Measurements from ENCODE around the gene SYTL5.

The SYTL5 gene

GRCh38 chrX:38028300-38028699, 21.9 kb downstream of the SYTL5 start:
- DNase-seq (ENCODE audit: low read depth in 2 of 2) = no peak

DNA sequence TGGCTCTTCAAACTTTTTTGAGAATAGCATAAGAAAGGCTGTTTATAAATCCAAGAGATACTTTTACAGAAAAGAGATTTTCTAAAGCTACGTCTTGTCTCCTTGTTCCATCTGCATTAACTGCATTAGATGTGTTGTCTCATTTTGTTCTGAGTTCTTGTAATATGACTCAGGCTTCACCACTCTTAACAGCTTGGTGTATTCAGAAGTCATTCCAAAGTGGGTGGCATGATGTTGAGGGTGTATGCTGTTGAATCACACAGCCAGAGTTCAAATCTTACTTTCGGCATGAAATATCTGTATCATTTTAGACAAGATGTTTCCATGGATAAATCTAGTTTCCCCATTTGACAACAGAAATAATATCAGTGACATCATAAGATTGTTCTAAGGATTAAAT, 30.1 kb downstream of the SYTL5 start:
- no peak for DNase-seq (ENCODE audit: low read depth in 2 of 2)

DNA sequence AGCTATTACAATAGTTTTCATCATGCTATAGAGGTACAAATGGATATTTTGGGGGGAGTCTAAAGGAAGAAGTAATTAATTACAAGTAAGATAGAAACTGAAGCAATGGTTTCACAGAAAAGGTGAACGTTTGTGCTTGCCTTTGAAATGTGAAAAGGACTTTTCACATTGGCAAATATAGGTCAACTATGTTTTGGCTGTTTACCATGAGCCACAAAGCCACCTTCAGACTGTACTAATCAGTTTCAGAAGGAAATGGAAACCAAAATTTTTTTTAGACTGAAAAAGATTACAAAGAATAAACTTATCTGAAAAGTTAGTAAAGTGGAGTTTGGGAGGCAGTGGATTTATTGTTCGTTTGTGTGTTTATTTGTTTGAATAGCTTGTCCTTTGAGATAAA, 32.1 kb downstream of the SYTL5 start:
- no peak for DNase-seq (ENCODE audit: low read depth in 2 of 2)

- no peak for DNase-seq (ENCODE audit: low read depth in 2 of 2)
Observed at GRCh38 chrX:38041237-38041636, 34.9 kb downstream of the SYTL5 start.

GRCh38 chrX:38044701-38045100, 38.3 kb downstream of the SYTL5 start:
- DNase-seq (ENCODE audit: low read depth in 2 of 2) = no peak

DNA sequence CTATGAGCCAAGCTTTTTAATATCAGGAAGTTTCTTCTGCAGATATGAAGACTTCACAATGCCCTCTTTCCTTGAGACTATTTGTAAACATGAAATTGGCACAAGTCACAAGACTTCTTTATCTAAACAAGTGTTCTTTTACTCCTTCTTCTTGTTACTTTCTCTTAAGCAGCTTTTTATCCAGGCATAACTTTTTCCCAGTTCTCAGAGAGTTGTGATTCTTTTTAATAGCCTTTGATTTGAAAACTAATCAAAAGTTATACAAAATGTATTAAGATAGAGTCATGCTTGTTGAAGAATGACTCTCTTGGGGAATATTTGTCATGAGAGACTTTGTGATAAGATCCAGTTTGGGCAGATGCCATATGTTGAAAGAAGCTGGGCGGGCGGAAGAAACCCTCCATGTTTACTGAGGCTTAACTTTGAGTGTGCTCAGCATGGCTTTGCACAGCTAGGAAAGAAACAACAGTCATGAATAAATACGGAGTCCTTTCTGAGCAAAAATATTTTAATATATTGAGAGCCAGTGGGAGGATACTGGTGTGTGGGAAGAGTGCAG, 39.3 kb downstream of the SYTL5 start:
- no peak for DNase-seq (ENCODE audit: low read depth in 2 of 2)

GRCh38 chrX:38048886-38049285, 42.5 kb downstream of the SYTL5 start:
- no peak for DNase-seq (ENCODE audit: low read depth in 2 of 2)

- DNase-seq (ENCODE audit: low read depth in 2 of 2) = no peak
Observed at GRCh38 chrX:38050806-38051205, 44.5 kb downstream of the SYTL5 start.

DNA sequence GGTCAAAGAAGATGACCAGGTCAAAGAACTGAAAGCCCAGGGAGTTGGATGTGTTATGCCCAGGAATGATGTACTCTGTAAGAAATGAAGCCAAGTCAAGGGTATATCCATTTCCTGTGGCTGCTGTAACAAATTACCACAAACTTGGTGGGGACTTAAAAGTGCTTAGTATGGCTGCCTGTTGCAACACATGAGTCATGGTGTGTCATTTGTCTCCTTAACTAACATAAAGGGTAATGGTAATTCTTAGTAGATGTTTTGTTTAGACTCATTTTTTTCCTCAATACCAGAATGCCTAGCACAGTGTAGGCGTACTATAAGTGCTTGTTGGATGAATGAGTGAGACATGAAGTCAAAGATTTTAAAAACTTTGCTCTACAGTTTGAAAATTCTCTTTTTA, 45.7 kb downstream of the SYTL5 start:
- DNase-seq (ENCODE audit: low read depth in 2 of 2) = no peak

- DNase-seq (ENCODE audit: low read depth in 2 of 2) = no peak
Observed at GRCh38 chrX:38055170-38055847, 49.0 kb downstream of the SYTL5 start.

DNA sequence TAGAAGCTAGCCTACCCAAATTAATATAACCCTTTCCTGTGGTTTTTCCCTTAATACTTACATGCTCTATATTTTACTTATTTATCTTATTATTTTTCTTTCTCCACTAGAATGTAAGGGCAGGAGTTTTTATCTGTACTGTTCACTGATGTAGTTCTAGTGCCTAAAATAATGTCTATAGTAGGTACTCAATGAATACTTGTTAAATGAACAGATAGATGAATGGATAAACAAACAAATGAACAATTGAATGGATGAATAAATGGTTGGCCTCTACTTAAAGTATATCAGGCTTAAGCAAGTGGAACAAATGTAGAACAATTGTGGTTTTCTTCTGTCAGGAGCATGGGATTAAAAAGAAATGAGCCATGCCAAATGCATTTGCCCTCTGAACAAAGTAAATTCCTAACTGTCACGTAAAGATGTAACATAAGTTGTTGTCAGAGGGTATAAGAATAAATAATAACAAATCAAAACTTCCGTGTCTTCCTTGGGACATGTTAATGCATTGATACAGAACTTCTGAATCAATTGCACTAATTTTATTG, 54.1 kb downstream of the SYTL5 start:
- no peak for DNase-seq (ENCODE audit: low read depth in 2 of 2)

DNA sequence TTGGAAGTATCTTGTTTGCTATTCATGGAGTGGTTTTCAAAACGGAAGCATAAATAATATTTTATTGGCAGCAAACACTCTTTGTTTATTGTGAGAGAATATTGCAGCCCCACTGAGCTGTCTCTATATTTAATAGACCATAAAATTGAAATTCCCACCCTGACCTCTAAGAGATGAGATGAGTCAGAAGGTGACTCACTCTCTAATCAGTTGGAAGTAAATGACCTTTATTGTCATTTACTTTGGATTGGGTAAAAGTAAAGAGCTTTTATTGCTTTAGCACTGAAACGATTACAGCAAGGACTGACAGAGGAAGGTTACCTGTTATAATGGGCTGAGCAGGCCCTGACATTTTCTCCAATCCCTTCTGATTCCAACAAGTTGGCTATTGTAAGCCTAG, 55.0 kb downstream of the SYTL5 start:
- no peak for DNase-seq (ENCODE audit: low read depth in 2 of 2)

- DNase-seq (ENCODE audit: low read depth in 2 of 2) = no peak
Observed at GRCh38 chrX:38066934-38067333, 60.6 kb downstream of the SYTL5 start.

DNA sequence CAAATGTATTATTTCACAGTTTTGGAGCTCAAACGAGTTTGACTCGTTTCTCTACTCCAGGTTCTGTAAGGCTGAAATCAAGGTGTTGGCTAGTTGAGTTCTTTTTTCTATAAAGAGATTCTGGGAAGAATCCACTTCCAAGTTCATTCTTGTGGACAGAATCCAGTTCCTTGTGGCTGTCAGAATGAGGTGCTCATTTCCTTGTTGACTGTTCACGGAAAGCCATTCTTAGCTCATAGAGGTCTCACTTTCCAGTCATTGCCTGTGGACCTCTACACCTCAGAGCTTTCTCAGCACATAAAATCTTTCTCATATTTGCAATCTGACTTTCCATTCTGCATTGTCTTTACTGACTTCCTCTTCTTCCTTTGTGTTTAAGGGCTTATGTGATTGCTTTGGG, 62.9 kb downstream of the SYTL5 start:
- DNase-seq (ENCODE audit: low read depth in 2 of 2) = no peak

- DNase-seq (ENCODE audit: low read depth in 2 of 2) = no peak
Observed at GRCh38 chrX:38069991-38070390, 63.6 kb downstream of the SYTL5 start.

DNA sequence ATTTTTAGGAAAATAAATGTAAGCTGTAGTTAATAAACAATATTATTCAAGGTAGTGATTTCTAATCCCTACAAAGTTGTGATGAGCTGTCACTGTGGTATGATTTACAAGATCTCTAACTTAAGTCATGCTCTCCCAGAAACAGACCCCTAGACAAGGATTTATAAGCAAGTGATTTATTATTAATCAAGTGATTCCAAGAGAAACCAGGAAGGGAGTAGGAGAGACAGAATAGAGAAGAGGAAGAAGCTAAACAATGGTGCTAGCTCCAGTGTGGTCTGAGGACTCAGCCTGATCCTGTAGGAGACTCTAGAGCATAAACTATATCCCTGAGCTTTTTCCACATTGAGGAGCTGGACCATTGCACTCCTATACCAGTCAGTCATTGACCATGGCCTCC, 73.1 kb downstream of the SYTL5 start:
- DNase-seq (ENCODE audit: low read depth in 2 of 2) = no peak

- DNase-seq (ENCODE audit: low read depth in 2 of 2) = no peak
Observed at GRCh38 chrX:38080808-38081207, 74.5 kb downstream of the SYTL5 start.

GRCh38 chrX:38081909-38082308, 75.6 kb downstream of the SYTL5 start:
- DNase-seq (ENCODE audit: low read depth in 2 of 2) = no peak

- DNase-seq (ENCODE audit: low read depth in 2 of 2) = no peak
Observed at GRCh38 chrX:38082309-38082708, 76.0 kb downstream of the SYTL5 start.

DNA sequence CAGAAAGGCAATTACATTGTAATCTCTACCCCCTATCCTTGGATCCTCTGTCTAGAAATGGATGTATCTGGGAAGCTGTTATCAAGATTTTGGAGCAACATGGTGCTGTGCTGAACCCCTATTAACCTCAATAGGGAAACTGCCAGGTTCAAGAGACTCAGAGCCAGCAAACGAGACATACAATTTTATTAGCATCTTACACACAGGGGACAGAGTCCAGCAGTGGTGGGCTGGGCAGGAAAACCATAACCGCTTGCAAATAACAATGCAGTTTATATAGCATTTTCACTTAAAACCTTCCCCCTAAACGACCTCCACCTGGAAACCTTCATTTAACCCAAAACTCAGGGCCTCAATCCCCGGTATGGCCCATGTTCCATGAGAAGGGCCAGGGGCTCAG, 79.5 kb downstream of the SYTL5 start:
- no peak for DNase-seq (ENCODE audit: low read depth in 2 of 2)

GRCh38 chrX:38086451-38087215, 80.3 kb downstream of the SYTL5 start:
- no peak for DNase-seq (ENCODE audit: low read depth in 2 of 2)

DNA sequence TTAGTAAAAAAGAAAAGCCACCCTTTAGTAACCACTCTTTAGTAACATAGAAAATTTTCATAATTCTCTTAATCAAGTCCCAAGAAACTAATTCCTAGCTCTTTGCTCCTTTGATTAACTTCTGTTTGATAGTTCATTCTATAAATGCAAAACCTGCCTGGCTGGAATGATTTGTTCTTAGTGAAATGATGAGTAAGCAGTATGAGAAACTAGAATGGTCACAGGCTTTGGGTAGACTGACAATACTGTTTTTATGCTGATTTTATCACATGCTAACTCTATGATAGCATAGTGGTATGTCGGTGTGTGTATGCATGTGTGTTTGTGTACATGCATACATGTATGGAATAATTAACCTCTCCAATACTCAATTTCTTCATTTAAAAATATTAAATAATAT, 81.2 kb downstream of the SYTL5 start:
- DNase-seq (ENCODE audit: low read depth in 2 of 2) = no peak
